ENCODE data around the gene ASB3. TPM values are rescaled to one million over a fixed set of nuclear protein-coding genes. Genes with fewer than 3 reads are reported as not detected.
"Not testable (repeated sequence)": the region's sequence is repeated elsewhere in the genome, so short reads cannot be mapped to it uniquely, and the experiment has no call there.

The ASB3 gene
- total RNA-seq (31.8 TPM), polyA plus RNA-seq (25.1 TPM)
- long read RNA-seq, donor 1, partial matches to known transcripts, result 0 of 4 reads
- long read RNA-seq, donor 1, other reads (novel, unspliced or antisense), result 0 of 4 reads
- long read RNA-seq, donor 2, transcript ASB3-201 (10 exons, 2,214 nt), result major isoform, 8 of 11 reads
- long read RNA-seq, donor 2, partial matches to known transcripts, result 0 of 11 reads
- long read RNA-seq, donor 2, other reads (novel, unspliced or antisense), result 0 of 11 reads
- long read RNA-seq, donor 3, transcript ASB3-201 (10 exons, 2,214 nt), result major isoform, 11 of 25 reads
- long read RNA-seq, donor 3, partial matches to known transcripts, result 11 of 25 reads
- long read RNA-seq, donor 3, other reads (novel, unspliced or antisense), result 0 of 25 reads
- long read RNA-seq, donor 4, transcript ASB3-201 (10 exons, 2,214 nt), result major isoform, 10 of 16 reads
- long read RNA-seq, donor 4, partial matches to known transcripts, result 5 of 16 reads
- long read RNA-seq, donor 4, other reads (novel, unspliced or antisense), result 0 of 16 reads
- long read RNA-seq, donor 5, transcript ASB3-201 (10 exons, 2,214 nt), result major isoform, 7 of 8 reads
- long read RNA-seq, donor 5, partial matches to known transcripts, result 0 of 8 reads
- long read RNA-seq, donor 5, other reads (novel, unspliced or antisense), result 0 of 8 reads
- long read RNA-seq, donor 6, partial matches to known transcripts, result 8 of 12 reads
- long read RNA-seq, donor 6, other reads (novel, unspliced or antisense), result 0 of 12 reads
- long read RNA-seq, donor 7, transcript ASB3-201 (10 exons, 2,214 nt), result major isoform, 9 of 10 reads
- long read RNA-seq, donor 7, partial matches to known transcripts, result 0 of 10 reads
- long read RNA-seq, donor 7, other reads (novel, unspliced or antisense), result 0 of 10 reads
- long read RNA-seq, donor 8, partial matches to known transcripts, result 0 of 2 reads
- long read RNA-seq, donor 8, other reads (novel, unspliced or antisense), result 0 of 2 reads
- long read RNA-seq, donor 9, partial matches to known transcripts, result 7 of 11 reads
- long read RNA-seq, donor 9, other reads (novel, unspliced or antisense), result 0 of 11 reads
- long read RNA-seq, donor 10, partial matches to known transcripts, result 0 of 4 reads
- long read RNA-seq, donor 10, other reads (novel, unspliced or antisense), result 0 of 4 reads

GRCh38 chr2:53786705-53787613 lies at the start of gene ASB3, which contains the start of gene ERLEC1:
Gene ASB3 (minus strand): TSS chr2:53786953. CDS start chr2:53765572, 21,381 bp downstream.
Gene ERLEC1 (plus strand): TSS chr2:53787044. CDS start chr2:53787211, 167 bp downstream.
- Histone ChIP-seq H3K4me3 (ENCODE audit: low read length in 2 of 2) (peak within 1 kb of the TSS; percentile 77 to 82), H3K4me1 (ENCODE audit: control insufficient read depth in 2 of 2, insufficient read depth in 2 of 2, low read length in 2 of 2) (peaks cover 13 to 18% of the 10 kb centered on the region in 2 donors), H3K9me3 (ENCODE audit: control insufficient read depth in 2 of 2, insufficient read depth in 1 of 2, low read length in 1 of 2) (no peaks in the 10 kb centered on the region), H3K36me3 (ENCODE audit: control insufficient read depth in 2 of 2, insufficient read depth in 2 of 2, low read length in 1 of 2) (peaks cover 0 to 9% of the 10 kb centered on the region in 2 donors), H3K27me3 (ENCODE audit: control insufficient read depth in 2 of 2, insufficient read depth in 1 of 2, low read length in 1 of 2) (no peaks in the 10 kb centered on the region), H3K27ac (ENCODE audit: low read depth in 1 of 2, low read length in 1 of 2) (peak within 1 kb of the TSS; percentile 91 to 94)
- under 1% methylated on average over 77 of the region's 77 CpGs for WGBS
- peak; percentile 65 to 93 (median 83) for DNase-seq (ENCODE audit: low read depth in 6 of 9, low spot score in 9 of 9)

GRCh38 chr2:53829980-53830290 lies 43.2 kb upstream of the ASB3 start:
- not testable (repeated sequence) for H3K4me3 ChIP-seq (ENCODE audit: low read length in 2 of 2)
- 79% methylated on average over 4 of the region's 4 CpGs for WGBS

GRCh38 chr2:53829273-53829979 lies 42.7 kb upstream of the ASB3 start:
- H3K27ac ChIP-seq (ENCODE audit: low read depth in 1 of 2, low read length in 1 of 2), result no peak overlapping the region
- no peaks in the 10 kb centered on the region for H3K27me3 ChIP-seq (ENCODE audit: control insufficient read depth in 2 of 2, insufficient read depth in 1 of 2, low read length in 1 of 2)
- H3K4me1 ChIP-seq (ENCODE audit: control insufficient read depth in 2 of 2, insufficient read depth in 2 of 2, low read length in 2 of 2), result no peaks in the 10 kb centered on the region
- 93% methylated on average over 11 of the region's 11 CpGs for WGBS
- H3K9me3 ChIP-seq (ENCODE audit: control insufficient read depth in 2 of 2, insufficient read depth in 1 of 2, low read length in 1 of 2), result no peaks in the 10 kb centered on the region
- no peaks in the 10 kb centered on the region for H3K36me3 ChIP-seq (ENCODE audit: control insufficient read depth in 2 of 2, insufficient read depth in 2 of 2, low read length in 1 of 2)
- no peak for DNase-seq (ENCODE audit: low read depth in 6 of 9, low spot score in 9 of 9)
- H3K4me3 ChIP-seq (ENCODE audit: low read length in 2 of 2), result no peak overlapping the region

More at GRCh38 chr2:53829980-53830290, 43.2 kb upstream of the ASB3 start:
- not testable (repeated sequence) for H3K36me3 ChIP-seq (ENCODE audit: control insufficient read depth in 2 of 2, insufficient read depth in 2 of 2, low read length in 1 of 2); DNase-seq (ENCODE audit: low read depth in 6 of 9, low spot score in 9 of 9); H3K4me1 ChIP-seq (ENCODE audit: control insufficient read depth in 2 of 2, insufficient read depth in 2 of 2, low read length in 2 of 2); H3K27me3 ChIP-seq (ENCODE audit: control insufficient read depth in 2 of 2, insufficient read depth in 1 of 2, low read length in 1 of 2); H3K27ac ChIP-seq (ENCODE audit: low read depth in 1 of 2, low read length in 1 of 2); H3K9me3 ChIP-seq (ENCODE audit: control insufficient read depth in 2 of 2, insufficient read depth in 1 of 2, low read length in 1 of 2)

GRCh38 chr2:53828331-53828730 lies 41.6 kb upstream of the ASB3 start:
- no peaks in the 10 kb centered on the region for H3K27me3 ChIP-seq (ENCODE audit: control insufficient read depth in 2 of 2, insufficient read depth in 1 of 2, low read length in 1 of 2)
- H3K9me3 ChIP-seq (ENCODE audit: control insufficient read depth in 2 of 2, insufficient read depth in 1 of 2, low read length in 1 of 2), result no peaks in the 10 kb centered on the region
- H3K4me1 ChIP-seq (ENCODE audit: control insufficient read depth in 2 of 2, insufficient read depth in 2 of 2, low read length in 2 of 2), result no peaks in the 10 kb centered on the region
- no peak overlapping the region for H3K27ac ChIP-seq (ENCODE audit: low read depth in 1 of 2, low read length in 1 of 2)
- DNase-seq (ENCODE audit: low read depth in 6 of 9, low spot score in 9 of 9), result no peak
- 98% methylated on average over 4 of the region's 4 CpGs for WGBS
- no peak overlapping the region for H3K4me3 ChIP-seq (ENCODE audit: low read length in 2 of 2)
- H3K36me3 ChIP-seq (ENCODE audit: control insufficient read depth in 2 of 2, insufficient read depth in 2 of 2, low read length in 1 of 2), result no peaks in the 10 kb centered on the region

- Histone ChIP-seq H3K36me3 (ENCODE audit: control insufficient read depth in 2 of 2, insufficient read depth in 2 of 2, low read length in 1 of 2) (no peaks in the 10 kb centered on the region), H3K9me3 (ENCODE audit: control insufficient read depth in 2 of 2, insufficient read depth in 1 of 2, low read length in 1 of 2) (no peaks in the 10 kb centered on the region), H3K27ac (ENCODE audit: low read depth in 1 of 2, low read length in 1 of 2) (no peak overlapping the region), H3K4me1 (ENCODE audit: control insufficient read depth in 2 of 2, insufficient read depth in 2 of 2, low read length in 2 of 2) (no peaks in the 10 kb centered on the region), H3K27me3 (ENCODE audit: control insufficient read depth in 2 of 2, insufficient read depth in 1 of 2, low read length in 1 of 2) (no peaks in the 10 kb centered on the region), H3K4me3 (ENCODE audit: low read length in 2 of 2) (no peak overlapping the region)
- DNase-seq (ENCODE audit: low read depth in 6 of 9, low spot score in 9 of 9), result no peak
- 96% methylated on average over 3 of the region's 3 CpGs for WGBS
These were observed 40.8 kb upstream of the ASB3 start for GRCh38 chr2:53827398-53828175.

GRCh38 chr2:53826587-53827397 lies 40.0 kb upstream of the ASB3 start:
- Histone ChIP-seq H3K27me3 (ENCODE audit: control insufficient read depth in 2 of 2, insufficient read depth in 1 of 2, low read length in 1 of 2) (no peaks in the 10 kb centered on the region), H3K4me1 (ENCODE audit: control insufficient read depth in 2 of 2, insufficient read depth in 2 of 2, low read length in 2 of 2) (no peaks in the 10 kb centered on the region), H3K36me3 (ENCODE audit: control insufficient read depth in 2 of 2, insufficient read depth in 2 of 2, low read length in 1 of 2) (no peaks in the 10 kb centered on the region), H3K9me3 (ENCODE audit: control insufficient read depth in 2 of 2, insufficient read depth in 1 of 2, low read length in 1 of 2) (no peaks in the 10 kb centered on the region), H3K27ac (ENCODE audit: low read depth in 1 of 2, low read length in 1 of 2) (no peak overlapping the region), H3K4me3 (ENCODE audit: low read length in 2 of 2) (no peak overlapping the region)
- no peak for DNase-seq (ENCODE audit: low read depth in 6 of 9, low spot score in 9 of 9)
- WGBS, result 86% methylated on average over 3 of the region's 3 CpGs

GRCh38 chr2:53826030-53826410 lies 39.3 kb upstream of the ASB3 start:
- 94% methylated on average over 1 of the region's 1 CpG for WGBS
- Histone ChIP-seq H3K27ac (ENCODE audit: low read depth in 1 of 2, low read length in 1 of 2) (no peak overlapping the region), H3K9me3 (ENCODE audit: control insufficient read depth in 2 of 2, insufficient read depth in 1 of 2, low read length in 1 of 2) (no peaks in the 10 kb centered on the region), H3K27me3 (ENCODE audit: control insufficient read depth in 2 of 2, insufficient read depth in 1 of 2, low read length in 1 of 2) (no peaks in the 10 kb centered on the region), H3K4me3 (ENCODE audit: low read length in 2 of 2) (no peak overlapping the region), H3K36me3 (ENCODE audit: control insufficient read depth in 2 of 2, insufficient read depth in 2 of 2, low read length in 1 of 2) (peaks cover 0 to under 1% of the 10 kb centered on the region in 2 donors), H3K4me1 (ENCODE audit: control insufficient read depth in 2 of 2, insufficient read depth in 2 of 2, low read length in 2 of 2) (no peaks in the 10 kb centered on the region)
- DNase-seq (ENCODE audit: low read depth in 6 of 9, low spot score in 9 of 9), result no peak
